OCI-LY1 (cell line): ENCODE results near the gene ASPRV1.

ENCODE experiments used
- H2AFZ ChIP-seq: fragments of 200-600 bp; sonication (generic), shearing (Covaris generic); 2 replicates; pipeline ENCODE4 v1.6.0; 2014; ENCODE audit warnings: antibody characterized with exemption, mild to moderate bottlenecking, low read length
- H3F3A ChIP-seq: fragments of 200-600 bp; sonication (generic), shearing (Covaris generic); 2 replicates; pipeline ENCODE4 v1.6.0; 2014; ENCODE audit warnings: mild to moderate bottlenecking, antibody characterized with exemption, low read length, moderate library complexity; ENCODE audit not compliant: insufficient read depth
- H3K27ac ChIP-seq: fragments of 200-600 bp; sonication (generic); 2 replicates; pipeline ENCODE4 v1.5.1; 2014; ENCODE audit warnings: low read length, mixed run types, mild to moderate bottlenecking, low read depth; ENCODE audit not compliant: poor library complexity, severe bottlenecking
- H3K27me3 ChIP-seq: fragments of 200-600 bp; sonication (generic); 2 replicates; pipeline ENCODE4 v1.6.0; 2014; ENCODE audit warnings: antibody characterized with exemption, mild to moderate bottlenecking, low read length, moderate library complexity; ENCODE audit not compliant: insufficient read depth
- H3K36me3 ChIP-seq: fragments of 200-600 bp; sonication (generic); 2 replicates; pipeline ENCODE4 v1.6.1; 2014; ENCODE audit warnings: mild to moderate bottlenecking, antibody characterized with exemption, low read length, moderate library complexity, mixed read lengths; ENCODE audit not compliant: insufficient read depth
- H3K4me1 ChIP-seq: fragments of 200-600 bp; sonication (generic); 2 replicates; pipeline ENCODE4 v1.5.1; 2014; ENCODE audit warnings: mild to moderate bottlenecking, low read length, moderate library complexity; ENCODE audit not compliant: insufficient read depth, severe bottlenecking
- H3K4me2 ChIP-seq: fragments of 200-600 bp; sonication (generic), shearing (Covaris generic); 2 replicates; pipeline ENCODE4 v1.6.1; 2014; ENCODE audit warnings: low read length
- H3K4me3 ChIP-seq: fragments of 200-600 bp; sonication (generic); 2 replicates; pipeline ENCODE4 v1.5.1; 2014; ENCODE audit warnings: low read length, low read depth, mild to moderate bottlenecking, mixed read lengths; ENCODE audit not compliant: poor library complexity, severe bottlenecking
- H3K79me2 ChIP-seq: fragments of 200-600 bp; shearing (Covaris generic); 2 replicates; pipeline ENCODE4 v1.6.1; 2016; ENCODE audit warnings: mixed run types, low read length, mixed read lengths; ENCODE audit not compliant: insufficient read depth
- H3K9ac ChIP-seq: fragments of 200-600 bp; sonication (generic), shearing (Covaris generic); 2 replicates; pipeline ENCODE4 v1.6.1; 2014; ENCODE audit warnings: mild to moderate bottlenecking, low read length, mixed read lengths
- H3K9me2 ChIP-seq: fragments of 200-600 bp; sonication (generic), shearing (Covaris generic); 2 replicates; pipeline ENCODE4 v1.6.1; 2014; ENCODE audit warnings: low read depth, mild to moderate bottlenecking, low read length, mixed read lengths
- H3K9me3 ChIP-seq: fragments of 200-600 bp; shearing (Covaris generic); 2 replicates; pipeline ENCODE4 v1.6.1; 2014; ENCODE audit warnings: low read length, mixed read lengths
- H4K20me1 ChIP-seq: fragments of 200-600 bp; sonication (generic), shearing (Covaris generic); 2 replicates; pipeline ENCODE4 v1.6.0; 2016; ENCODE audit warnings: mild to moderate bottlenecking, low read length; ENCODE audit not compliant: insufficient read depth
- CTCF ChIP-seq: fragments of 200-600 bp; sonication (generic), shearing (Covaris generic); IDR thresholded peaks from 2 replicates; pipeline ENCODE4 v1.5.1; 2017; ENCODE audit warnings: mild to moderate bottlenecking, antibody characterized with exemption, low read length, moderate library complexity, mixed read lengths
- EZH2 ChIP-seq: fragments of 200-600 bp; sonication (generic), shearing (Covaris generic); IDR thresholded peaks from 2 replicates; pipeline ENCODE4 v1.8.0; 2017; ENCODE audit warnings: borderline replicate concordance, mixed run types, mild to moderate bottlenecking, antibody characterized with exemption, low read length, moderate library complexity, mixed read lengths

Gene ASPRV1

GRCh38 chr2:69977186-69977585 is 15.8 kb upstream of the ASPRV1 start:
- no peak overlapping the region for H3K4me3 ChIP-seq
- TF ChIP-seq EZH2 (no peak), CTCF (no peak)

GRCh38 chr2:69975853-69976462 is 14.5 kb upstream of the ASPRV1 start:
- H3K4me3 ChIP-seq = no peak overlapping the region
- no peaks in the 10 kb centered on the region for H4K20me1 ChIP-seq
- no peak overlapping the region for H3K9ac ChIP-seq
- H3K9me2 ChIP-seq = no peaks in the 10 kb centered on the region
- no peaks in the 10 kb centered on the region for H3K79me2 ChIP-seq
- H3K4me2 ChIP-seq = 0 out of 2 replicates have a peak overlapping the region, but pooled peaks have one; percentile 9
- no peaks in the 10 kb centered on the region; the same call in 1 of the 2 replicates for H3K27me3 ChIP-seq
- H3K4me1 ChIP-seq = peaks cover 13% of the 10 kb centered on the region
- H2AFZ ChIP-seq = no peak overlapping the region
- H3F3A ChIP-seq = no peaks in the 10 kb centered on the region
- no peak for TF ChIP-seq EZH2
- H3K27ac ChIP-seq = no peak overlapping the region
- no peaks in the 10 kb centered on the region for H3K36me3 ChIP-seq
- no peaks in the 10 kb centered on the region for H3K9me3 ChIP-seq

More at GRCh38 chr2:69977186-69977585, 15.8 kb upstream of the ASPRV1 start:
- H3K4me1 ChIP-seq = peaks cover 13% of the 10 kb centered on the region
- H3K9ac ChIP-seq = no peak overlapping the region
- no peaks in the 10 kb centered on the region for H3K79me2 ChIP-seq
- no peak overlapping the region for H3K4me2 ChIP-seq
- no peak overlapping the region for H2AFZ ChIP-seq
- H3K9me2 ChIP-seq = no peaks in the 10 kb centered on the region
- no peaks in the 10 kb centered on the region for H3K27me3 ChIP-seq
- H3K9me3 ChIP-seq = no peaks in the 10 kb centered on the region
- H3K27ac ChIP-seq = no peak overlapping the region
- H4K20me1 ChIP-seq = no peaks in the 10 kb centered on the region
- H3F3A ChIP-seq = no peaks in the 10 kb centered on the region
- H3K36me3 ChIP-seq = no peaks in the 10 kb centered on the region

GRCh38 chr2:69975136-69975852 is 13.9 kb upstream of the ASPRV1 start:
- Histone ChIP-seq H3K4me2 (0 out of 2 replicates have a peak overlapping the region, but pooled peaks have one; percentile 9), H3K9me2 (no peaks in the 10 kb centered on the region), H3K79me2 (no peaks in the 10 kb centered on the region), H3K4me3 (no peak overlapping the region), H3F3A (no peaks in the 10 kb centered on the region), H3K9ac (no peak overlapping the region), H3K36me3 (no peaks in the 10 kb centered on the region; the same call in 1 of the 2 replicates), H3K4me1 (peaks cover 13% of the 10 kb centered on the region), H3K27ac (no peak overlapping the region), H4K20me1 (no peaks in the 10 kb centered on the region), H3K27me3 (no peaks in the 10 kb centered on the region; the same call in 1 of the 2 replicates), H3K9me3 (no peaks in the 10 kb centered on the region), H2AFZ (no peak overlapping the region)
- TF ChIP-seq CTCF (no peak), EZH2 (no peak)
